AG10803 (cell line): ENCODE results near the gene ANKRD39.

Source experiments
- DNase-seq: peaks from one replicate; pipeline ENCODE4 v3.0.0; 2010; ENCODE audit warnings: low read depth
- H3K4me3 ChIP-seq: 2 replicates; pipeline ENCODE4 v1.5.1; 2011; ENCODE audit warnings: mild to moderate bottlenecking, low read length, control low read depth
- TF ChIP-seq, protein P1 (sequence below): conservative IDR thresholded peaks from 2 replicates; pipeline ENCODE4 v1.5.1; 2011; ENCODE audit warnings: mild to moderate bottlenecking, low read length, control low read depth, inconsistent platforms

The ANKRD39 gene

DNA sequence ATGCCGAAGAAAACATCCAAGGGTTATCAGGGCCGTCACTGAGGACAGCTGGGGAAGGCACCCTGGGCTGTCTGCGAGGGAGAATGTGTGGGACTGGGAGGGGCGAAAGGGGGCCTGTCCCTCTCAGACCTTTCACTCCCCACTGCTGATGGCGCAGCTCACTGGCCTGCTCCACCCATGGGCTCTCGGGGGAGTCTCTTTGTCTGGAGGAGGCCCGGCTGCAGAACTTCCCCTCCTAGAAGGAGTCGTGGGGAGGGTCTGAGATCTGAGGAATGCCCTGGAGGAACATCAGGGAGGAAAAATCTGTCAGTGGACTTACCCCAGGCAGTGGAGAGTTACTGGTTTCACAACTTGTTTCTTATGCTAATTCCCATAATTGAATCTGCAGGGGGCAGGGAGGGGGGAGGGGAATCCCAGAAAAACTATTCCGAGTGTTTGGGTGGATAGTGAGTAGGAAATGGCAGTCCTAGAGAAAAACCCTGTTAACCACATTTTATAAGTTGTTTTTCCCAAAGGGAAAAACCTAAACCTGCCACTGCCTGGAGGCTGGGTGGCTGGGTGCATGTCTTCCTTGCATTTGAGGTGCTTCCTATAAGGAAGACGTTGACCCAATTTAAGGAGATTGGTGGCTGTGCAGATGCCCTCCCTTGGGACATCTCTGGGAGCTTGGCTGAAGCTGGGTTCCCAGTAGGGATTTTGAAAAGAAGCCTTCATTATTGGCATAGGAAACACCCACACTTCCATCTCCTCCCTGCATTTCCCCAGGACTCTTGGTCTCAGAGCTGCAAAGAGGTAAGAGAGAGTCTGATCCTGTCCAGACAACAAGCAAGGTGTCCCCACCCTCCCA is 23.8 kb upstream of the ANKRD39 start:
- no peak for DNase-seq
- no peak overlapping the region for H3K4me3 ChIP-seq
- TF ChIP-seq, protein P1, sequence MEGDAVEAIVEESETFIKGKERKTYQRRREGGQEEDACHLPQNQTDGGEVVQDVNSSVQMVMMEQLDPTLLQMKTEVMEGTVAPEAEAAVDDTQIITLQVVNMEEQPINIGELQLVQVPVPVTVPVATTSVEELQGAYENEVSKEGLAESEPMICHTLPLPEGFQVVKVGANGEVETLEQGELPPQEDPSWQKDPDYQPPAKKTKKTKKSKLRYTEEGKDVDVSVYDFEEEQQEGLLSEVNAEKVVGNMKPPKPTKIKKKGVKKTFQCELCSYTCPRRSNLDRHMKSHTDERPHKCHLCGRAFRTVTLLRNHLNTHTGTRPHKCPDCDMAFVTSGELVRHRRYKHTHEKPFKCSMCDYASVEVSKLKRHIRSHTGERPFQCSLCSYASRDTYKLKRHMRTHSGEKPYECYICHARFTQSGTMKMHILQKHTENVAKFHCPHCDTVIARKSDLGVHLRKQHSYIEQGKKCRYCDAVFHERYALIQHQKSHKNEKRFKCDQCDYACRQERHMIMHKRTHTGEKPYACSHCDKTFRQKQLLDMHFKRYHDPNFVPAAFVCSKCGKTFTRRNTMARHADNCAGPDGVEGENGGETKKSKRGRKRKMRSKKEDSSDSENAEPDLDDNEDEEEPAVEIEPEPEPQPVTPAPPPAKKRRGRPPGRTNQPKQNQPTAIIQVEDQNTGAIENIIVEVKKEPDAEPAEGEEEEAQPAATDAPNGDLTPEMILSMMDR: no peak

DNA sequence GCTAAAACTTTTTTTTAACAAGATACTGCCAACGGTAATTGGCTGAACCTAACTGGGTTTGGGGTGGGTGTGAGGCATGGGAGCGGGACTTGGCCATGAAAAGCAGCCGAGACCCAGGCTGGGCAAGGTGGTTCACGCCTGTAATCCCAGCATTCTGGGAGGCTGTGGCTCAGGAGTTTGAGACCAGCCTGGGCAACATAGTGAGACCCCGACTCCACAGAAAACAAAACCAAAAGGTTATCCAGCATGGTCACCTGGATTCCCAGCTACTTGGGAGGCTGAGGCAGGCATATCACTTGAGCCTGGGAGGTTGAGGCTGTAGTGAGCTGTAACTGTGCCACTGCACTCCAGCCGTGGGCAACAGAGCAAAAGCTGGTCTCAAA is 23.1 kb upstream of the ANKRD39 start:
- TF ChIP-seq, protein P1: no peak
- H3K4me3 ChIP-seq: no peak overlapping the region
- DNase-seq: no peak

DNA sequence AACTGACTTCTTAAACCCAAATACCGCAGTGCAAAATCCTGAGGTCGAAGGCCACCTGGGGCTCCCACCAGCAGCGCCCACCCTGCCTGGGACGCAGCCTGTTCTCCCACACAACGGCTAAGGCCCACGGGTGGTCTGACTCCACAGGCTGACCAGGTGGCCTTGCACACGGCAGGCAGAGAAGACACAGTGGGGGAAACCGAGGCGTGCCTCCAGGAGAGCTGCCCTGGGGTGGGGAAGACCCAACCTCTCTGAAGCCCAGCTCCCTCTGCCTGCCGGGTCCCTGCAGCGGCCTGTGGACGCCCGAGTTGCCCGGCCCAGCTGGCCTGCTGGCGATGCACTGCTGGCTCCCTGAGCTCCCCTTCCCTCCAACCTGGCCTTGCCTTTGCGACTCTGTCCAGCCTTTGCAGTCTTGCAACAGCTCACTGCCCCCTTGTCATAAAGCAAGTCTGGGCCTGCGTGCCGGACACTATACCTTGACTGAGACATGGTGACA is 21.8 kb upstream of the ANKRD39 start:
- H3K4me3 ChIP-seq: no peak overlapping the region
- TF ChIP-seq, protein P1: no peak
- no peak for DNase-seq

DNA sequence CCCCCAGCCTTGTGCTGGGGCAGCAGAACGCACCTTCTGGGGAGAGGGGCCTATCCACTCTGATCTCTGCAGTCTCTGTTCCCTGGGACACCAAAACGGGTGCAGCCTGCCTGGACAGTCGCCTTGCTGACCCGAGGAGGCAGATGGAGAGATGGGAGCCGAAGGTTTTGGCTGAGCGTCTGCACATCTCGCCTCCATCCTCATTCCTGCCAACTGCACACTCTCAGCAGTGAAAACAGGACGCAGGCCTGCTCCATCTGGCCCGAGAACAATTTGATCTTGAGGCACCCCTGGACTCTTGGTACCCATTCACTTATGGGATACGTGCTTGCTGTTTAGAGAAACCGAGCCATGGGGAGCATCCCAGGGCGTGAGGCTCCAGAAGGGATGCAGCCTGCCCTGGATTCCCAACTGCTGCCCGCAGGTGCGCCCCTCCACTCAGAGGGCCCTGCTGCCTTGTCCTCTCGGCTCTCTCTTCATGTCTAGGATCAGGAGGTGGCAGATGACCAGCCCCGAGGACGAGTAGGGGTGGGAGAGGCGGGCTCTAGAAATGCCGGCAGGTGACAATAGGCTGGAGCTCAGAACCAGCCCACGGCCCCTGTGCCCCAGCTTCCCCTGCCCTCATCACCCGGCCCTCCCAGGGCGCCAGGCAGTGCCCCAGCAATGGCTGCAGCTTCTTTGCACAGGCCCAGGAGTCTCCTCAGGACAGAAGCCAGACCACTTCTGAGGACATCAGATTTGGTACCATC is 21.2 kb upstream of the ANKRD39 start:
- TF ChIP-seq, protein P1: no peak
- H3K4me3 ChIP-seq: no peak overlapping the region
- no peak for DNase-seq

DNA sequence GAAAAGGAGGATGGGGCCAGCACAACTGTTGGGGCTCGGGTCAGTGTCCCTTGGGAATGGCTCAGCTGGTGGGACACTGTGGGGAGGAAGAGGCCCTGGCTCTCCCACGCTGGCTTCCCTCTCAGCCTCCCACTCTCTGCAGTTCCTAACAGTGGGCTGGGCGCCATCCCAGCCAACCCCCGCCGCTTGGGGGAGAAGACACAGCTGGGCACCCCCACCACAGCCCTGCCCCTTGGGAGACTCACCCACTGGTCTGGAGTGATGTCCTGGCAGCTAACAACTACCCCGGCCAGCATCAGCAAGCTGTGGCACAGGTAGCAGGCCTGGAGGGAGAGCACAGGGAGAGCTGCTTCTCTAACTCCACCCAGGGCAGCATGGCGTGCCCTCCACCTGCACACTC is 20.4 kb upstream of the ANKRD39 start:
- no peak for DNase-seq
- H3K4me3 ChIP-seq: no peak overlapping the region
- TF ChIP-seq, protein P1: no peak

DNA sequence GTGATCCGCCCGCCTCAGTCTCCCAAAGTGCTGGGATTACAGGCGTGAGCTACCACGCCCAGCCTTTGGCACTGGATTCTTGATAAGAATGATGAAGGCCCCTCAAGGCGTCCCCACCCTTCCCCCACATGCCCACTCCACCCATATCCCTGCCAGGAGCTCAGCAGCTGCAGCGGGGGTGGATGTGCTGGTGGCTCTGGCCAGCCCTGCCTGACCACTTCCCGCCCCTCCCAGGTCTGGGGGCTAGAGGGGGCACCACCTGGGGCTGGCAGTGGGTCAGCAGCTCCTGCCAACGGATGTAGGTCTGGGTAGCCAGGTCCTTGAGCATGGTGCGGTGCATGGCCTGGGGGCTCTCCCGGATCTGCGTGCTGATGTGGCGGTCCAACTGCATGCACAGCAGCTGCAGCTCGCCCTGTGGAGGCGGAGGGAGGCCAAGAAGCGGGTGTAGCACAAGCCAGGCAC is 19.8 kb upstream of the ANKRD39 start:
- H3K4me3 ChIP-seq: no peak overlapping the region
- TF ChIP-seq, protein P1: no peak
- DNase-seq: no peak
